HepG2 (cell line): ENCODE results near the gene NELFB. TPM values are rescaled to one million over a fixed set of nuclear protein-coding genes. Genes with fewer than 3 reads are reported as not detected.

Source experiments
- CCDC6 ChIP-seq: sonication (generic); formaldehyde crosslinking; IDR thresholded peaks from 2 replicates; pipeline ENCODE4 v1.8.1; 2022; ENCODE audit warnings: mild to moderate bottlenecking, missing genetic modification reagents, moderate library complexity
- FOXA3 ChIP-seq: IDR thresholded peaks from 2 replicates; pipeline ENCODE4 v1.6.1; 2016; ENCODE audit warnings: missing genetic modification reagents, missing compliant biosample characterization
- HNF4A ChIP-seq: sonication (generic); formaldehyde crosslinking; IDR thresholded peaks from 2 replicates; pipeline ENCODE4 v1.4.0; 2020; ENCODE audit warnings: missing genetic modification reagents
- JDP2 ChIP-seq: sonication (generic); formaldehyde crosslinking; IDR thresholded peaks from 2 replicates; pipeline ENCODE4 v1.8.1; 2022; ENCODE audit warnings: missing genetic modification reagents, borderline replicate concordance
- MTA3 ChIP-seq: sonication (generic); formaldehyde crosslinking; IDR thresholded peaks from 2 replicates; pipeline ENCODE4 v1.4.0; 2020; ENCODE audit warnings: missing genetic modification reagents
- RORA ChIP-seq: sonication (generic); formaldehyde crosslinking; IDR thresholded peaks from 2 replicates; pipeline ENCODE4 v1.5.0; 2020; ENCODE audit warnings: mild to moderate bottlenecking, missing genetic modification reagents, moderate library complexity
- SSRP1 ChIP-seq: IDR thresholded peaks from 2 replicates; pipeline ENCODE4 v1.6.1; 2016; ENCODE audit warnings: control low read depth
- ZNF382 ChIP-seq: sonication (generic); formaldehyde crosslinking; IDR thresholded peaks from 2 replicates; pipeline ENCODE4 v1.5.0; 2020; ENCODE audit warnings: missing genetic modification reagents, mild to moderate bottlenecking, borderline replicate concordance
- ZNF616 ChIP-seq: sonication (generic); formaldehyde crosslinking; IDR thresholded peaks from 2 replicates; pipeline ENCODE4 v1.5.0; 2020; ENCODE audit warnings: low read depth, mild to moderate bottlenecking, missing genetic modification reagents
- ZSCAN31 ChIP-seq: sonication (generic); formaldehyde crosslinking; IDR thresholded peaks from 2 replicates; pipeline ENCODE4 v1.5.0; 2020; ENCODE audit warnings: low read depth, mild to moderate bottlenecking, missing genetic modification reagents
- polyA plus RNA-seq, 8 experiments: library from polyadenylated mRNA; depleted of rRNA in 3 of 8; stranded (reverse) in 7 of 8; unstranded in 1 of 8; fragments of >200 nt; fragmentation: Illumina TruSeq in 4 of 8; extraction: Trizol in 4 of 8; gene quantifications; 2 replicates each; pipeline versions ENCODE4 v1.2.1 to v1.2.3, GENCODE V29; 2011 to 2016; ENCODE audit warnings: low read depth in 4 of 8, missing spikeins in 1 of 8, mixed read lengths in 1 of 8; ENCODE audit not compliant: insufficient read depth in 1 of 8
- total RNA-seq, 5 experiments: library from RNA; depleted of rRNA; stranded (reverse); fragments of >200 nt; fragmentation: Illumina TruSeq; extraction: Trizol; gene quantifications; 2 replicates each; pipeline ENCODE4 v1.2.3, GENCODE V29; 2016; ENCODE audit warnings: low read depth in 1 of 5
- TF ChIP-seq, protein P1 (sequence below): sonication (generic); formaldehyde crosslinking; IDR thresholded peaks from 2 replicates; pipeline ENCODE4 v1.5.0; 2020; ENCODE audit warnings: missing genetic modification reagents, mild to moderate bottlenecking, borderline replicate concordance
- TF ChIP-seq, protein P2 (sequence below): sonication (generic); formaldehyde crosslinking; conservative IDR thresholded peaks from 2 replicates; pipeline ENCODE4 v1.4.0; 2020; ENCODE audit warnings: missing genetic modification reagents
- TF ChIP-seq, protein P3 (sequence below): fragments of 450-650 bp; IDR thresholded peaks from 2 replicates; pipeline ENCODE4 v1.6.1; 2016
- TF ChIP-seq, protein P4 (sequence below): sonication (generic); formaldehyde crosslinking; IDR thresholded peaks from 2 replicates; pipeline ENCODE4 v1.4.0; 2020; ENCODE audit warnings: mild to moderate bottlenecking, missing genetic modification reagents
- TF ChIP-seq, protein P5 (sequence below): sonication (generic); formaldehyde crosslinking; IDR thresholded peaks from 2 replicates; pipeline ENCODE4 v1.5.1; 2020; ENCODE audit warnings: mild to moderate bottlenecking, missing genetic modification reagents, borderline replicate concordance

NELFB gene
- total and polyA plus RNA-seq, 2 of the 13 experiments (the other 11 are each of a cell fraction or from before 2014, with no cell fraction given), result 26.5 to 45.8 TPM

DNA sequence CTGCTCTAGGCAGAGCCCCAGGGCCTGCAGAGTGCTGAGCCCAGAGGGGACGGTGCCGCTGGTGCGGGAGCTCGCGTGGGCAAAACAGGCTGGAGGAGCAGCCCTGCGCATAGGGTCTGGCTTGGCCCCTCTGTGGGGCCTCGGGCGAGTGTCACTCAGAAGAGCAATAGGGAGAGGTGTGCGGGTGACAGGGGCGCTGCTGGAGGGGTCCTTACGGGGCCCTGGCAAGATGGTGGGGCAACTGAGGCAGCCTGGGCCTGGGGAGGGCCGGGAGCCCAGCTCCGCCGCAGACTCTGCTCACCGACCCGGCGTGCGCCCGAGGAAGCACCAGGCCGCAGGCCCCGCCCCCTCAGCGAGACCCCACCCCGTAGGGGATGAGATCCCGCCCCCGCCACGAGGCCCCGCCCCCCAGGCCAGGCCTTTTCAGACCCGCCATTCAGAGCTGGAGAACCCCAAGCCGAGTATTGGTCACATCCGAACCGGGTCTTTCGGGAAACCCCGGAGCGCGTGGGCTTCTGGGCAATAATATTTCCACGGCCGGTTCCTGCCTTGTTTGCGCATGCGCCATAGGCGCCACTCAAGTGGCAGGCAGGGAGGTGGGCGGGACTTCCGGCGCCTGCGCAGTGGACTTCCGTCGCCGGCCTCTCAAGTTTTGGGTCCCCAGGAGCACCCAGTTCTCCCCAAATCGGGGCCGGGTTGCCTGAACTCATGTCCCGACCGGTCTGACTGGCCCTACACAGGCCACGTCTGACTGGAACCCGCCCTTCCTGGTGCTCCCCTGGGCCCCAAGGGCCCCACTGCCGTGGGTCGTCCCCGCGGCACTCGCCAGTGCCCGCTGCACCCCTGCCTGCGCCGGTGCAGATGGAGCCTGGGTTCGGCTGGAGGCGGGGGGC is 31.8 kb upstream of the NELFB start (continued):
- TF ChIP-seq, protein P1, sequence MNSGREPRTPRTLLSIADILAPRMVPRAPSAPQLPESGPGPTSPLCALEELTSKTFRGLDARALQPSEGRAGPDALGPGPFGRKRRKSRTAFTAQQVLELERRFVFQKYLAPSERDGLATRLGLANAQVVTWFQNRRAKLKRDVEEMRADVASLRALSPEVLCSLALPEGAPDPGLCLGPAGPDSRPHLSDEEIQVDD (CRISPR knock-in tag), result no peak
- TF ChIP-seq, protein P2, sequence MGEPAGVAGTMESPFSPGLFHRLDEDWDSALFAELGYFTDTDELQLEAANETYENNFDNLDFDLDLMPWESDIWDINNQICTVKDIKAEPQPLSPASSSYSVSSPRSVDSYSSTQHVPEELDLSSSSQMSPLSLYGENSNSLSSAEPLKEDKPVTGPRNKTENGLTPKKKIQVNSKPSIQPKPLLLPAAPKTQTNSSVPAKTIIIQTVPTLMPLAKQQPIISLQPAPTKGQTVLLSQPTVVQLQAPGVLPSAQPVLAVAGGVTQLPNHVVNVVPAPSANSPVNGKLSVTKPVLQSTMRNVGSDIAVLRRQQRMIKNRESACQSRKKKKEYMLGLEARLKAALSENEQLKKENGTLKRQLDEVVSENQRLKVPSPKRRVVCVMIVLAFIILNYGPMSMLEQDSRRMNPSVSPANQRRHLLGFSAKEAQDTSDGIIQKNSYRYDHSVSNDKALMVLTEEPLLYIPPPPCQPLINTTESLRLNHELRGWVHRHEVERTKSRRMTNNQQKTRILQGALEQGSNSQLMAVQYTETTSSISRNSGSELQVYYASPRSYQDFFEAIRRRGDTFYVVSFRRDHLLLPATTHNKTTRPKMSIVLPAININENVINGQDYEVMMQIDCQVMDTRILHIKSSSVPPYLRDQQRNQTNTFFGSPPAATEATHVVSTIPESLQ, result no peak
- TF ChIP-seq ZNF382, result no peak
- TF ChIP-seq, protein P3, sequence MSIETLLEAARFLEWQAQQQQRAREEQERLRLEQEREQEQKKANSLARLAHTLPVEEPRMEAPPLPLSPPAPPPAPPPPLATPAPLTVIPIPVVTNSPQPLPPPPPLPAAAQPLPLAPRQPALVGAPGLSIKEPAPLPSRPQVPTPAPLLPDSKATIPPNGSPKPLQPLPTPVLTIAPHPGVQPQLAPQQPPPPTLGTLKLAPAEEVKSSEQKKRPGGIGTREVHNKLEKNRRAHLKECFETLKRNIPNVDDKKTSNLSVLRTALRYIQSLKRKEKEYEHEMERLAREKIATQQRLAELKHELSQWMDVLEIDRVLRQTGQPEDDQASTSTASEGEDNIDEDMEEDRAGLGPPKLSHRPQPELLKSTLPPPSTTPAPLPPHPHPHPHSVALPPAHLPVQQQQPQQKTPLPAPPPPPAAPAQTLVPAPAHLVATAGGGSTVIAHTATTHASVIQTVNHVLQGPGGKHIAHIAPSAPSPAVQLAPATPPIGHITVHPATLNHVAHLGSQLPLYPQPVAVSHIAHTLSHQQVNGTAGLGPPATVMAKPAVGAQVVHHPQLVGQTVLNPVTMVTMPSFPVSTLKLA, result peak; percentile 39; the same call in 1 of the 2 replicates
- no peak for TF ChIP-seq HNF4A (CRISPR knock-in tag)
- TF ChIP-seq CCDC6 (CRISPR knock-in tag), result no peak
- TF ChIP-seq ZNF616 (CRISPR knock-in tag), result no peak
- TF ChIP-seq JDP2, result no peak
- TF ChIP-seq RORA (CRISPR knock-in tag), result no peak
- TF ChIP-seq, protein P4, sequence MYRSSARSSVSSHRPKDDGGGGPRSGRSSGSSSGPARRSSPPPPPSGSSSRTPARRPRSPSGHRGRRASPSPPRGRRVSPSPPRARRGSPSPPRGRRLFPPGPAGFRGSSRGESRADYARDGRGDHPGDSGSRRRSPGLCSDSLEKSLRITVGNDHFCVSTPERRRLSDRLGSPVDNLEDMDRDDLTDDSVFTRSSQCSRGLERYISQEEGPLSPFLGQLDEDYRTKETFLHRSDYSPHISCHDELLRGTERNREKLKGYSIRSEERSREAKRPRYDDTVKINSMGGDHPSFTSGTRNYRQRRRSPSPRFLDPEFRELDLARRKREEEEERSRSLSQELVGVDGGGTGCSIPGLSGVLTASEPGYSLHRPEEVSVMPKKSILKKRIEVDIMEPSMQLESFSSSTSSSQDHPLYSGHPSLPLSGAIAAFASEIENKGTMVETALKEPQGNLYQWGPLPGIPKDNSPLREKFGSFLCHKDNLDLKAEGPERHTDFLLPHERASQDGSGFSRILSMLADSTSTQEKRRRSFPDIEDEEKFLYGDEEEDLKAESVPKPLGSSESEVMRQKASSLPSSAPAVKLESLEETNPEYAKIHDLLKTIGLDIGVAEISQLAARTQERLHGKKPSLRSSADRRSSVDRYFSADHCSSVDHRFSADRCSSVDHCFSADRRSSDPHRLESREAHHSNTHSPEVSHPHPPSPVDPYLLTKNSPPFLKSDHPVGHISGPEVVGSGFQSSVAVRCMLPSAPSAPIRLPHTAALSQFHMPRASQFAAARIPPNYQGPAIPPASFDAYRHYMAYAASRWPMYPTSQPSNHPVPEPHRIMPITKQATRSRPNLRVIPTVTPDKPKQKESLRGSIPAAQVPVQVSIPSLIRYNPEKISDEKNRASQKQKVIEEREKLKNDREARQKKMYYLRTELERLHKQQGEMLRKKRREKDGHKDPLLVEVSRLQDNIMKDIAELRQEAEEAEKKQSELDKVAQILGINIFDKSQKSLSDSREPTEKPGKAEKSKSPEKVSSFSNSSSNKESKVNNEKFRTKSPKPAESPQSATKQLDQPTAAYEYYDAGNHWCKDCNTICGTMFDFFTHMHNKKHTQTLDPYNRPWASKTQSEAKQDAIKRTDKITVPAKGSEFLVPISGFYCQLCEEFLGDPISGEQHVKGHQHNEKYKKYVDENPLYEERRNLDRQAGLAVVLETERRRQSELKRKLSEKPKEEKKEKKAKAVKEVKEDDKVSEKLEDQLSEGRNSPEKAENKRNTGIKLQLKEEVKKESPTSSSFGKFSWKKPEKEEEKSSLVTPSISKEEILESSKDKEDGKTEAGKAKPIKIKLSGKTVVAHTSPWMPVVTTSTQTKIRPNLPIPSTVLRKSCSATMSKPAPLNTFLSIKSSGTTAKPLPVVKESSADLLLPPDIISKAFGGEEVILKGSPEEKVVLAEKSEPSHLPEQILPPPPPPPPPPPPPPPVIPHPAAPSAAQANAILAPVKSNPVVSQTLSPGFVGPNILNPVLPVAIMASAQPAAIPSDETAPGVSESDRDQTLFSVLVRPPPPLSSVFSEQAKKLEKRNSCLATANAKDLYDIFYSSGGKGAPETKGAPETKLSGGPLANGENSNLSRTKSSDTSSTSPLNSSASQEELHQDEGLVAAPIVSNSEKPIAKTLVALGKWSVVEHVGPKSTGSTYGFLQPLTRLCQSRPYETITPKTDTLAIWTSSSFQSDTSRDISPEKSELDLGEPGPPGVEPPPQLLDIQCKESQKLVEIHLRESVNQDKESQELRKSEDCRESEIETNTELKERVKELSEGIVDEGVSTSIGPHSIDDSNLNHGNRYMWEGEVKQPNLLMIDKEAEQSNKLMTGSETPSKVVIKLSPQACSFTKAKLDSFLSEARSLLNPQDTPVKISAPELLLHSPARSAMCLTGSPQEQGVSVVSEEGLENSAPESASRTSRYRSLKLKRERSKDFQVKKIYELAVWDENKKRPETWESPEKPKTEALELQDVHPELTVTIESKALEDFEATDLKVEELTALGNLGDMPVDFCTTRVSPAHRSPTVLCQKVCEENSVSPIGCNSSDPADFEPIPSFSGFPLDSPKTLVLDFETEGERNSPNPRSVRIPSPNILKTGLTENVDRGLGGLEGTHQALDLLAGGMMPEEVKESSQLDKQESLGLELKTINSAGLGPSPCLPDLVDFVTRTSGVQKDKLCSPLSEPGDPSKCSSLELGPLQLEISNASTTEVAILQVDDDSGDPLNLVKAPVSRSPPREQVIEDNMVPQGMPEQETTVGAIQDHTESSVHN (CRISPR knock-in tag), result no peak
- peak; percentile 60; the same call in 1 of the 2 replicates for TF ChIP-seq ZSCAN31
- no peak for TF ChIP-seq MTA3 (CRISPR knock-in tag)
- TF ChIP-seq FOXA3 (CRISPR knock-in tag), result peak; percentile 18; the same call in 1 of the 2 replicates
- TF ChIP-seq, protein P5, sequence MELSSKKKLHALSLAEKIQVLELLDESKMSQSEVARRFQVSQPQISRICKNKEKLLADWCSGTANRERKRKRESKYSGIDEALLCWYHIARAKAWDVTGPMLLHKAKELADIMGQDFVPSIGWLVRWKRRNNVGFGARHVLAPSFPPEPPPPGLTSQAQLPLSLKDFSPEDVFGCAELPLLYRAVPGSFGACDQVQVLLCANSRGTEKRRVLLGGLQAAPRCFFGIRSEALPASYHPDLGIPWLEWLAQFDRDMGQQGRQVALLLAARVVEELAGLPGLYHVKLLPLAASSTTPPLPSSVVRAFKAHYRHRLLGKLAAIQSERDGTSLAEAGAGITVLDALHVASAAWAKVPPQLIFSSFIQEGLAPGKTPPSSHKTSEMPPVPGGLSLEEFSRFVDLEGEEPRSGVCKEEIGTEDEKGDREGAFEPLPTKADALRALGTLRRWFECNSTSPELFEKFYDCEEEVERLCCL (CRISPR knock-in tag), result no peak
- no peak for TF ChIP-seq SSRP1
